ENCODE data around the gene TCF4. TPM values are rescaled to one million over a fixed set of nuclear protein-coding genes. Genes with fewer than 3 reads are reported as not detected.

TCF4 gene
- total and polyA plus RNA-seq, 2 donors (not counting 3 experiments of a cell fraction or from before 2014, with no cell fraction given) = 183 to 390 TPM

GRCh38 chr18:55266981-55267380, 321.0 kb downstream of the TCF4 start:
- TF ChIP-seq MAX (IDR thresholded peaks at IDR 0.05; ENCODE audit: insufficient read depth, insufficient read length) (no peak), POLR2A (IDR thresholded peaks at IDR 0.05; ENCODE audit: low read depth, low read length) (no peak), EZH2 (IDR thresholded peaks at IDR 0.05; ENCODE audit: borderline replicate concordance, low read depth, low read length, severe bottlenecking) (no peak), JUN (IDR thresholded peaks at IDR 0.05; ENCODE audit: borderline replicate concordance, insufficient read depth, insufficient read length, low read depth) (no peak), POLR2AphosphoS5 (IDR thresholded peaks at IDR 0.05; ENCODE audit: insufficient read depth, low read depth, low read length) (no peak), GATA2 (IDR thresholded peaks at IDR 0.05; ENCODE audit: insufficient read depth, insufficient read length, low read depth, low read length) (no peak), CTCF (IDR thresholded peaks at IDR 0.05; ENCODE audit: extremely low read depth in 1 of 2, insufficient read depth in 1 of 2, low read depth in 1 of 2, low read length in 2 of 2) (no peak), FOS (IDR thresholded peaks at IDR 0.05; ENCODE audit: borderline replicate concordance, insufficient read depth, low read length) (no peak), MYC (IDR thresholded peaks at IDR 0.05; ENCODE audit: low read depth, low read length) (no peak)
- DNase-seq (ENCODE audit: low read depth, low spot score) (peak; percentile 27), FAIRE-seq (no peak)
- no peak overlapping the region for H3K9ac ChIP-seq (replicated peaks; ENCODE audit: extremely low read depth, insufficient read depth, low read length)
- H3K4me2 ChIP-seq (ENCODE audit: insufficient read depth, low read length) = peak overlapping the region; percentile 0
- H3K27me3 ChIP-seq (ENCODE audit: control insufficient read depth in 2 of 2, insufficient read depth in 2 of 2, low read length in 2 of 2) = no peaks in the 10 kb centered on the region
- POLR2A ChIA-PET = interaction anchor here (1.4 kb wide), 1 partner anchor 55 kb away, joined by 4 read pairs; no protein-coding TSS in a partner anchor
- H2AFZ ChIP-seq (ENCODE audit: low read depth, low read length) = no peak overlapping the region
- H4K20me1 ChIP-seq (replicated peaks; ENCODE audit: control insufficient read depth, extremely low read depth, insufficient read depth, low read length) = no peaks in the 10 kb centered on the region
- peaks cover 67% of the 10 kb centered on the region for H3K4me1 ChIP-seq (ENCODE audit: control insufficient read depth, extremely low read depth, insufficient read depth, low read length)
- peaks cover 13 to 20% of the 10 kb centered on the region in 2 experiments for H3K36me3 ChIP-seq (ENCODE audit: control insufficient read depth in 2 of 2, extremely low read depth in 1 of 2, insufficient read depth in 2 of 2, low read length in 2 of 2)
- CTCF ChIA-PET = interaction anchor here (1.1 to 2.9 kb wide), 5 partner anchors 9 to 59 kb away, joined by 3 to 14 read pairs (median 5); no protein-coding TSS in a partner anchor
- no peak overlapping the region for H3K4me3 ChIP-seq (replicated peaks in 1 of 3; ENCODE audit: insufficient read depth in 1 of 3, low read depth in 1 of 3, low read length in 3 of 3)
- intact Hi-C loops (cut with micrococcal nuclease) (loop anchor here (1.0 to 10.0 kb wide), 6 partner anchors 54 to 1190 kb away; no protein-coding TSS in a partner anchor), dilution Hi-C loops (cut with MboI; ENCODE audit: extremely low pct_ligation_motif_present, low sequenced_read_pairs) (no loop called here)
- no peaks in the 10 kb centered on the region for H3K9me3 ChIP-seq (replicated peaks; ENCODE audit: control insufficient read depth, insufficient read depth, low read length)
- no peaks in the 10 kb centered on the region for H3K79me2 ChIP-seq (ENCODE audit: control insufficient read depth, insufficient read depth, low read length)
- peak overlapping the region; percentile 73 for H3K27ac ChIP-seq (ENCODE audit: insufficient read depth, low read depth, low read length)
- no peaks in the 10 kb centered on the region for H3K9me1 ChIP-seq (replicated peaks; ENCODE audit: control insufficient read depth, extremely low read depth, insufficient read depth, low read length)
- BruUV-seq (replicated peaks) = no TSS peak
